GM23338 (cell line): ENCODE measurements around the gene SLC7A10. TPM values are rescaled to one million over a fixed set of nuclear protein-coding genes. Genes with fewer than 3 reads are reported as not detected.

Experiments
- ATAC-seq: fragments of 200-7000 bp; cut with Tn5 transposase; 3 replicates; pipeline ENCODE4 v1.9.1; 2020
- DNase-seq: peaks from one replicate; pipeline ENCODE4 v3.0.0-alpha.2; 2015; ENCODE audit warnings: low spot score
- H2AFZ ChIP-seq: fragments of 200-600 bp; sonication (generic); 2 replicates; pipeline ENCODE4 v1.8.0; 2016; ENCODE audit warnings: antibody characterized with exemption, mild to moderate bottlenecking, moderate library complexity
- H3F3A ChIP-seq: fragments of 200-600 bp; sonication (generic); replicated peaks from 2 replicates; pipeline ENCODE4 v1.8.0; 2017; ENCODE audit warnings: antibody characterized with exemption, mixed run types, low read depth
- H3K27ac ChIP-seq: fragments of 200-600 bp; sonication (generic); 2 replicates; pipeline ENCODE4 v1.6.1; 2016; ENCODE audit warnings: low read depth
- H3K27me3 ChIP-seq: fragments of 200-600 bp; sonication (generic); 2 replicates; pipeline ENCODE4 v1.8.0; 2016; ENCODE audit warnings: mild to moderate bottlenecking, mixed run types, moderate library complexity; ENCODE audit not compliant: insufficient read depth
- H3K36me3 ChIP-seq: fragments of 200-600 bp; sonication (generic); 2 replicates; pipeline ENCODE4 v1.8.0; 2016; ENCODE audit warnings: mild to moderate bottlenecking; ENCODE audit not compliant: insufficient read depth
- H3K4me1 ChIP-seq: fragments of 200-600 bp; sonication (generic); 2 replicates; pipeline ENCODE4 v1.8.0; 2016; ENCODE audit warnings: mild to moderate bottlenecking, moderate library complexity; ENCODE audit not compliant: insufficient read depth
- H3K4me2 ChIP-seq: fragments of 200-600 bp; sonication (generic); 2 replicates; pipeline ENCODE4 v1.7.1; 2017; ENCODE audit warnings: mixed run types
- H3K4me3 ChIP-seq: fragments of 200-600 bp; sonication (generic); 2 replicates; pipeline ENCODE4 v1.6.1; 2016; ENCODE audit warnings: mixed run types
- H3K79me2 ChIP-seq: fragments of 200-600 bp; sonication (generic); replicated peaks from 2 replicates; pipeline ENCODE4 v1.8.0; 2017; ENCODE audit warnings: mild to moderate bottlenecking; ENCODE audit not compliant: insufficient read depth
- H3K9me2 ChIP-seq: fragments of 200-600 bp; sonication (generic); 2 replicates; pipeline ENCODE4 v1.8.0; 2017; ENCODE audit not compliant: insufficient read depth
- H4K20me1 ChIP-seq: fragments of 200-600 bp; sonication (generic); replicated peaks from 2 replicates; pipeline ENCODE4 v1.8.0; 2017; ENCODE audit warnings: mild to moderate bottlenecking; ENCODE audit not compliant: insufficient read depth
- H3K27ac Mint-ChIP-seq: 2 replicates; pipeline ENCODE4 v1.8.0; 2020; ENCODE audit warnings: inconsistent platforms, mild to moderate bottlenecking, moderate library complexity, mixed read lengths
- H3K27me3 Mint-ChIP-seq: 3 replicates; pipeline ENCODE4 v1.8.0; 2022; ENCODE audit warnings: low read depth, mild to moderate bottlenecking, moderate library complexity, mixed read lengths, inconsistent platforms; ENCODE audit not compliant: insufficient read depth, poor library complexity
- H3K36me3 Mint-ChIP-seq: 3 replicates; pipeline ENCODE4 v1.8.0; 2021; ENCODE audit warnings: low read depth, mild to moderate bottlenecking, inconsistent platforms, moderate library complexity, mixed read lengths
- H3K4me1 Mint-ChIP-seq: 3 replicates; pipeline ENCODE4 v1.8.0; 2020; ENCODE audit warnings: mild to moderate bottlenecking, inconsistent platforms, mixed read lengths
- H3K4me3 Mint-ChIP-seq: 3 replicates; pipeline ENCODE4 v1.8.0; 2021; ENCODE audit warnings: moderate library complexity, mild to moderate bottlenecking, inconsistent platforms, mixed read lengths
- H3K9me3 Mint-ChIP-seq: 3 replicates; pipeline ENCODE4 v1.8.0; 2020; ENCODE audit warnings: moderate library complexity, mild to moderate bottlenecking, inconsistent platforms, mixed read lengths
- CREB1 ChIP-seq: fragments of 250-450 bp; sonication (Bioruptor Pico); IDR thresholded peaks from 2 replicates; pipeline ENCODE4 v1.5.0; 2020; ENCODE audit warnings: low read depth, mild to moderate bottlenecking, moderate library complexity
- CTCF ChIP-seq, 2 experiments: fragments of 200-600 bp in 1 of 2; sonication (generic) in 1 of 2; conservative IDR thresholded peaks; 2 replicates each; pipeline versions ENCODE4 v1.5.1 to v1.6.1; 2016 to 2017; ENCODE audit warnings: antibody characterized with exemption in 2 of 2, low read depth in 2 of 2, mild to moderate bottlenecking in 2 of 2, moderate library complexity in 1 of 2
- ETS1 ChIP-seq: IDR thresholded peaks from 2 replicates; pipeline ENCODE4 v1.6.1; 2016; ENCODE audit warnings: antibody characterized with exemption
- EZH2 ChIP-seq: fragments of 200-600 bp; sonication (generic); IDR thresholded peaks from one replicate; pipeline ENCODE4 v1.8.0; 2017; ENCODE audit warnings: antibody characterized with exemption, mild to moderate bottlenecking, low read depth; ENCODE audit not compliant: unreplicated experiment
- EZH2phosphoT487 ChIP-seq: fragments of 200-600 bp; sonication (generic); IDR thresholded peaks from one replicate; pipeline ENCODE4 v1.8.1; 2018; ENCODE audit warnings: antibody characterized with exemption; ENCODE audit not compliant: unreplicated experiment
- NANOG ChIP-seq: IDR thresholded peaks from 2 replicates; pipeline ENCODE4 v1.6.1; 2016; ENCODE audit warnings: antibody characterized with exemption, borderline replicate concordance
- REST ChIP-seq: IDR thresholded peaks from one replicate; pipeline ENCODE4 v1.6.1; 2018; ENCODE audit warnings: antibody characterized with exemption; ENCODE audit not compliant: unreplicated experiment
- ZNF331 ChIP-seq: fragments of 250-450 bp; sonication (Bioruptor Pico); IDR thresholded peaks from 2 replicates; pipeline ENCODE4 v1.5.0; 2020; ENCODE audit warnings: low read depth, mild to moderate bottlenecking, moderate library complexity
- ZNF462 ChIP-seq: fragments of 250-450 bp; sonication (Bioruptor Pico); IDR thresholded peaks from 2 replicates; pipeline ENCODE4 v1.5.0; 2020; ENCODE audit warnings: mild to moderate bottlenecking, moderate library complexity
- polyA plus RNA-seq: library from polyadenylated mRNA; unstranded; fragments of >200 nt; fragmentation: Nextera tagmentation; extraction: Ambion mirVana; gene quantifications from 2 replicates; pipeline ENCODE4 v1.2.1, GENCODE V29; 2016
- total RNA-seq: library from RNA; depleted of rRNA; stranded (reverse); fragments of >200 nt; shearing (Covaris generic); gene quantifications from 2 replicates; pipeline ENCODE4 v1.2.3, GENCODE V29; 2014

The SLC7A10 gene
- total and polyA plus RNA-seq, 2 experiments from 2014 or later, result 3.3 to 6.3 TPM

GRCh38 chr19:33215438-33216197, 10.0 kb downstream of the SLC7A10 start:
- Histone ChIP-seq H3F3A (no peaks in the 10 kb centered on the region), H3K36me3 (no peaks in the 10 kb centered on the region), H4K20me1 (no peaks in the 10 kb centered on the region), H3K79me2 (no peaks in the 10 kb centered on the region), H3K4me2 (no peak overlapping the region), H3K4me3 (no peak overlapping the region), H2AFZ (no peak overlapping the region), H3K27ac (no peak overlapping the region), H3K27me3 (no peaks in the 10 kb centered on the region), H3K4me1 (no peaks in the 10 kb centered on the region), H3K9me2 (no peaks in the 10 kb centered on the region)
- H3K4me3 Mint-ChIP-seq, result no peak overlapping the region
- no peaks in the 10 kb centered on the region for H3K9me3 Mint-ChIP-seq
- no peak for ATAC-seq
- peaks cover 7% of the 10 kb centered on the region; the same call in 2 of the 3 replicates for H3K4me1 Mint-ChIP-seq
- no peak for DNase-seq
- H3K36me3 Mint-ChIP-seq, result no peaks in the 10 kb centered on the region
- H3K27ac Mint-ChIP-seq, result no peak overlapping the region; the same call in 1 of the 2 replicates
- TF ChIP-seq CTCF (conservative IDR thresholded peaks at IDR 0.05; ENCODE audit: low read depth in 2 of 2) (no peak), REST (no peak), ETS1 (no peak), ZNF462 (CRISPR knock-in tag) (no peak), EZH2phosphoT487 (no peak), EZH2 (no peak), NANOG (no peak), CREB1 (CRISPR knock-in tag) (no peak), ZNF331 (CRISPR knock-in tag) (no peak)
- H3K27me3 Mint-ChIP-seq, result peaks cover 13% of the 10 kb centered on the region
